SU-DHL-6 (cell line): ENCODE results near the gene SIX3.

Source experiments
- H2AFZ ChIP-seq: fragments of 200-600 bp; sonication (generic); 2 replicates; pipeline ENCODE4 v1.6.1; 2014; ENCODE audit warnings: low read depth, mild to moderate bottlenecking, moderate library complexity, mixed read lengths, antibody characterized with exemption, low read length; ENCODE audit not compliant: severe bottlenecking
- H3F3A ChIP-seq: fragments of 200-600 bp; shearing (Covaris generic); 2 replicates; pipeline ENCODE4 v1.6.0; 2016; ENCODE audit warnings: antibody characterized with exemption, mild to moderate bottlenecking; ENCODE audit not compliant: insufficient read depth
- H3K27ac ChIP-seq: fragments of 200-600 bp; sonication (generic); 2 replicates; pipeline ENCODE4 v1.5.1; 2016; ENCODE audit warnings: low read depth, mild to moderate bottlenecking, low read length, moderate library complexity, mixed read lengths
- H3K27me3 ChIP-seq: fragments of 200-600 bp; sonication (generic), shearing (Covaris generic); 2 replicates; pipeline ENCODE4 v1.6.0; 2014; ENCODE audit warnings: mild to moderate bottlenecking, low read length
- H3K36me3 ChIP-seq: fragments of 200-600 bp; sonication (generic); 2 replicates; pipeline ENCODE4 v1.6.1; 2014; ENCODE audit warnings: mild to moderate bottlenecking, low read length, mixed read lengths
- H3K4me2 ChIP-seq: fragments of 300-600, 200-600 bp; shearing (Covaris generic), sonication (generic); 2 replicates; pipeline ENCODE4 v1.6.0; 2014; ENCODE audit warnings: low read length, low read depth, mild to moderate bottlenecking; ENCODE audit not compliant: poor library complexity, severe bottlenecking
- H3K4me3 ChIP-seq: fragments of 200-600 bp; sonication (generic); 2 replicates; pipeline ENCODE4 v1.5.1; 2014; ENCODE audit warnings: antibody characterized with exemption, low read length, mild to moderate bottlenecking, mixed read lengths; ENCODE audit not compliant: insufficient read depth, poor library complexity, severe bottlenecking
- H3K79me2 ChIP-seq: fragments of 200-600 bp; sonication (generic); 2 replicates; pipeline ENCODE4 v1.6.1; 2014; ENCODE audit warnings: mild to moderate bottlenecking, low read length, moderate library complexity; ENCODE audit not compliant: insufficient read depth
- H3K9ac ChIP-seq: fragments of 200-600 bp; sonication (generic); 2 replicates; pipeline ENCODE4 v1.7.0; 2014; ENCODE audit warnings: mild to moderate bottlenecking, low read length
- H3K9me2 ChIP-seq: fragments of 200-600 bp; sonication (generic); replicated peaks from 2 replicates; pipeline ENCODE4 v1.6.1; 2014; ENCODE audit warnings: low read length; ENCODE audit not compliant: insufficient read depth
- H3K9me3 ChIP-seq: fragments of 200-600 bp; sonication (generic); 2 replicates; pipeline ENCODE4 v1.6.1; 2014; ENCODE audit warnings: low read length, mixed read lengths; ENCODE audit not compliant: insufficient read depth
- H4K20me1 ChIP-seq: fragments of 200-600 bp; sonication (generic); 2 replicates; pipeline ENCODE4 v1.6.1; 2014; ENCODE audit warnings: low read depth, mild to moderate bottlenecking, antibody characterized with exemption, low read length, moderate library complexity, mixed read lengths
- CTCF ChIP-seq: fragments of 200-600 bp; sonication (generic); IDR thresholded peaks from one replicate; pipeline ENCODE4 v1.5.1; 2017; ENCODE audit warnings: antibody characterized with exemption, mild to moderate bottlenecking, low read length, moderate library complexity; ENCODE audit not compliant: insufficient read depth, poor library complexity, severe bottlenecking
- EZH2phosphoT487 ChIP-seq: fragments of 200-600 bp; sonication (generic), shearing (Covaris generic); conservative IDR thresholded peaks from 2 replicates; pipeline ENCODE4 v1.6.1; 2018; ENCODE audit warnings: mild to moderate bottlenecking, antibody characterized with exemption, low read length, moderate library complexity, mixed read lengths

SIX3 gene

GRCh38 chr2:44967056-44967455 lies 25.6 kb downstream of the SIX3 start:
- no peaks in the 10 kb centered on the region for H4K20me1 ChIP-seq
- no peak overlapping the region for H3K27ac ChIP-seq
- H3K27me3 ChIP-seq, result no peaks in the 10 kb centered on the region
- H2AFZ ChIP-seq, result no peak overlapping the region
- no peaks in the 10 kb centered on the region for H3K9me3 ChIP-seq
- H3K79me2 ChIP-seq, result no peaks in the 10 kb centered on the region
- no peaks in the 10 kb centered on the region for H3K36me3 ChIP-seq
- TF ChIP-seq CTCF (no peak), EZH2phosphoT487 (no peak)
- H3K4me2 ChIP-seq, result no peak overlapping the region
- no peak overlapping the region for H3K9ac ChIP-seq
- H3F3A ChIP-seq, result no peaks in the 10 kb centered on the region
- no peaks in the 10 kb centered on the region for H3K9me2 ChIP-seq
- no peak overlapping the region for H3K4me3 ChIP-seq

GRCh38 chr2:44967727-44968432 lies 26.4 kb downstream of the SIX3 start:
- Histone ChIP-seq H2AFZ (no peak overlapping the region), H4K20me1 (no peaks in the 10 kb centered on the region), H3K4me2 (no peak overlapping the region), H3K27me3 (no peaks in the 10 kb centered on the region), H3K9ac (no peak overlapping the region), H3K9me3 (no peaks in the 10 kb centered on the region), H3K36me3 (no peaks in the 10 kb centered on the region), H3K9me2 (no peaks in the 10 kb centered on the region), H3K27ac (no peak overlapping the region), H3K4me3 (no peak overlapping the region), H3F3A (no peaks in the 10 kb centered on the region), H3K79me2 (no peaks in the 10 kb centered on the region)
- no peak for TF ChIP-seq EZH2phosphoT487
- TF ChIP-seq CTCF, result no peak

DNA sequence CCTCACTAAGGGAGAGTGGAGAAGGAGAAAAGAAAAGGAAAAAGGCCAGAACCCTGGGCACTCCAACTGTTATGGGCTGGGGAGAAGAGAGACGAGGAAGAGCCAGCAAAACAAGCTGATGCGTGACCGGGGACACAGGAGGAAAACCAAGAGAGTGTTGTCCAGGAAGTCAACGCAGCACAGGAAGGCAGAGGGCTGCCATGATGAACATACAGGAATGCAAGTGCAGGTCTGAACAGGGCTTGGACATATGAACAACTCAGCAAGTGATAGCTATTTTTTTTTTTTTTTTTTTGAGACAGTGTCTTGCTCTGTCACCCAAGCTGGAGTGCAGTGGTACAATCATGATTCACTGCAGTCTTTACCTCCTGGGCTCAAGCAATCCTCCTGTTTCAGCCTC lies 28.4 kb downstream of the SIX3 start:
- Histone ChIP-seq H3K9me3 (no peaks in the 10 kb centered on the region), H2AFZ (no peak overlapping the region), H4K20me1 (no peaks in the 10 kb centered on the region), H3K79me2 (no peaks in the 10 kb centered on the region), H3K4me3 (no peak overlapping the region), H3K36me3 (no peaks in the 10 kb centered on the region), H3K9ac (no peak overlapping the region), H3K9me2 (no peaks in the 10 kb centered on the region), H3K27ac (no peak overlapping the region), H3K4me2 (no peak overlapping the region), H3F3A (no peaks in the 10 kb centered on the region), H3K27me3 (no peaks in the 10 kb centered on the region)
- TF ChIP-seq CTCF (no peak), EZH2phosphoT487 (no peak)
